ENCODE measurements around the gene GPSM3.
"Not testable (repeated sequence)": the region's sequence is repeated elsewhere in the genome, so short reads cannot be mapped to it uniquely, and the experiment has no call there.

GRCh38 chr6:32211432-32211831, 19.0 kb upstream of the GPSM3 start:
- TF ChIP-seq POLR2AphosphoS5 (IDR thresholded peaks at IDR 0.05; ENCODE audit: low read depth); CTCF (IDR thresholded peaks at IDR 0.05; ENCODE audit: insufficient read depth, low read length); REST (IDR thresholded peaks at IDR 0.05; ENCODE audit: insufficient replicate concordance, low read depth): not testable (repeated sequence)

Data from HL-60 (cell line).